ENCODE results near the gene LMNTD1.
A peak's percentile ranks its signal among the peaks of the same experiment; 100 is the strongest.
"Not testable (repeated sequence)": the region's sequence is repeated elsewhere in the genome, so short reads cannot be mapped to it uniquely, and the experiment has no call there.

LMNTD1 gene

DNA sequence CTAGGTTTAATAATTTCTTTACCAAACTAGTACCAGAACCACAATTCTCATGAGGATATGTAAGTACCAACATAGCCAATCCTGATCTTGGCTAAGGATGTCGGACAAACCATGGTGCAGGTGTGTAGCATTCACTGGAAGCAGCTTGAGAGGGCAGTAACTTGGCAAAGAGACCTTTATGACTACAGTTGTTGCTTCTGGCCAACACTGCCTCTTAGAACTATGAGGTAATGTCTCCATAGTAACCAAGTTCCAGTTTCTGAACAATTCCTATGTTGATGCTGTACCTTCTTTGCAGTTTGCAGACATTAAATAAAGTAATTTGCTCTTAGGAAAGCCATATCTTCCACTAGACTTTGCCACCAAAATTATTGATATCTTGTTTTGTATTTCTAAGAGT is at the start of gene LMNTD1:
LMNTD1 (minus strand) TSS at position 186 of the 400 bp plus-strand sequence. CDS start 324 bp downstream, outside the sequence.
- peak; percentile 49; the same call in 2 of the 3 replicates for ATAC-seq
- TF ChIP-seq GLIS3 (CRISPR knock-in tag; IDR thresholded peaks at IDR 0.05), result no peak
- TF ChIP-seq ARNTL (CRISPR knock-in tag; IDR thresholded peaks at IDR 0.05; ENCODE audit: borderline replicate concordance, low read depth), result no peak
- no peak for TF ChIP-seq ZC3H10 (CRISPR knock-in tag; IDR thresholded peaks at IDR 0.05)
- TF ChIP-seq PATZ1 (CRISPR knock-in tag; IDR thresholded peaks at IDR 0.05; ENCODE audit: borderline replicate concordance), result no peak
- no peak for TF ChIP-seq ISL1 (CRISPR knock-in tag; IDR thresholded peaks at IDR 0.05)
- TF ChIP-seq ZFP3 (CRISPR knock-in tag; IDR thresholded peaks at IDR 0.05), result no peak
- no peak for TF ChIP-seq OSR1 (CRISPR knock-in tag; IDR thresholded peaks at IDR 0.05)
- no peak for TF ChIP-seq ZFP30 (CRISPR knock-in tag; IDR thresholded peaks at IDR 0.05)
- no peak for TF ChIP-seq ZNF565 (CRISPR knock-in tag; conservative IDR thresholded peaks at IDR 0.05; ENCODE audit: low read depth)
- TF ChIP-seq ZNF8 (CRISPR knock-in tag; IDR thresholded peaks at IDR 0.05), result no peak

- TF ChIP-seq TCF4 (CRISPR knock-in tag; IDR thresholded peaks at IDR 0.05; ENCODE audit: borderline replicate concordance), result no peak
- no peak for TF ChIP-seq PATZ1 (CRISPR knock-in tag; IDR thresholded peaks at IDR 0.05; ENCODE audit: borderline replicate concordance)
- TF ChIP-seq CSDC2 (CRISPR knock-in tag; IDR thresholded peaks at IDR 0.05), result no peak
- no peak for TF ChIP-seq SNAI2 (CRISPR knock-in tag; IDR thresholded peaks at IDR 0.05)
- no peak for TF ChIP-seq ZNF565 (CRISPR knock-in tag; conservative IDR thresholded peaks at IDR 0.05; ENCODE audit: low read depth)
- no peak for TF ChIP-seq ZC3H10 (CRISPR knock-in tag; IDR thresholded peaks at IDR 0.05)
- TF ChIP-seq ZFP3 (CRISPR knock-in tag; IDR thresholded peaks at IDR 0.05), result no peak
- TF ChIP-seq RARB (CRISPR knock-in tag; IDR thresholded peaks at IDR 0.05), result no peak
- no peak for TF ChIP-seq ISL1 (CRISPR knock-in tag; IDR thresholded peaks at IDR 0.05)
- TF ChIP-seq TOX (CRISPR knock-in tag; IDR thresholded peaks at IDR 0.05; ENCODE audit: borderline replicate concordance), result no peak
- no peak for ATAC-seq
Measured at GRCh38 chr12:25598956-25599355, 45.9 kb upstream of the LMNTD1 start.

DNA sequence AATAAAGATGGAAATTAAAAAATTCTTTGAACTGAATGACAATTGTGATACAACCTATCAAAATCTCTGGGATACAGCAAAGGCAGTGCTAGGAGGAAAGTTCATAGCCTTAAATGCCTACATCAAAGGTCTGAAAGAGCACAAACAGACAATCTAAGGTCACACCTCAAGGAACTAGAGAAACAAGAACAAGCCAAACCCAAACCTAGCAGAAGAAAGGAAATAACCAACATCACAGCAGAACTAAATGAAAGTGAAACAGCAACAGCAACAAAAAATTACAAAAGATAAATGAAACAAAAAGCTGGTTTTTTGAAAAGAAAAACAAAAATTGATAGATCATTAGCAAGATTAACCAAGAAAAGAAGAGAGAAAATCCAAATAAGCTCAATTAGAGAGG is 42.4 kb upstream of the LMNTD1 start:
- not testable (repeated sequence) for ATAC-seq

DNA sequence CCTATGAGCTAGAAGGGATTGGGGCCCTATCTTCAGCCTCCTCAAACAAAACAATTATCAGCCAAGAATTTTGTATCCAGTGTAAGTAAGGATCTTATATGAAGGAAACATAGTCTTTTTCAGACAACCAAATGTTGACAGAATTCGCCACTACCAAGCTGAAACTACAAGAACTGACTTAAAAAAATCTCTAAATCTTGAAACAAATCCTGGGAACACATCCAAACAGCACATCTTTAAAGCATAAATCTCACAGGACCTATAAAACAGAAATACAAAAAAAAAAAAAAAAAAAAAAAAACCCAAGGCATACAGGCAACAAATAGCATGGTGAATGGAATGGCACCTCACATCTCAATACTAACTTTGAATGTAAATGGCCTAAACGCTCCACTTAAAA is 41.3 kb upstream of the LMNTD1 start:
- ATAC-seq, result no peak
- TF ChIP-seq ESRRG (CRISPR knock-in tag; IDR thresholded peaks at IDR 0.05) (no peak), PATZ1 (CRISPR knock-in tag; IDR thresholded peaks at IDR 0.05; ENCODE audit: borderline replicate concordance) (no peak), ZNF70 (CRISPR knock-in tag; IDR thresholded peaks at IDR 0.05) (no peak), ZNF565 (CRISPR knock-in tag; conservative IDR thresholded peaks at IDR 0.05; ENCODE audit: low read depth) (no peak), RARB (CRISPR knock-in tag; IDR thresholded peaks at IDR 0.05) (no peak), OSR1 (CRISPR knock-in tag; IDR thresholded peaks at IDR 0.05) (no peak), SNAI2 (CRISPR knock-in tag; IDR thresholded peaks at IDR 0.05) (no peak)
- TF ChIP-seq, protein P1, sequence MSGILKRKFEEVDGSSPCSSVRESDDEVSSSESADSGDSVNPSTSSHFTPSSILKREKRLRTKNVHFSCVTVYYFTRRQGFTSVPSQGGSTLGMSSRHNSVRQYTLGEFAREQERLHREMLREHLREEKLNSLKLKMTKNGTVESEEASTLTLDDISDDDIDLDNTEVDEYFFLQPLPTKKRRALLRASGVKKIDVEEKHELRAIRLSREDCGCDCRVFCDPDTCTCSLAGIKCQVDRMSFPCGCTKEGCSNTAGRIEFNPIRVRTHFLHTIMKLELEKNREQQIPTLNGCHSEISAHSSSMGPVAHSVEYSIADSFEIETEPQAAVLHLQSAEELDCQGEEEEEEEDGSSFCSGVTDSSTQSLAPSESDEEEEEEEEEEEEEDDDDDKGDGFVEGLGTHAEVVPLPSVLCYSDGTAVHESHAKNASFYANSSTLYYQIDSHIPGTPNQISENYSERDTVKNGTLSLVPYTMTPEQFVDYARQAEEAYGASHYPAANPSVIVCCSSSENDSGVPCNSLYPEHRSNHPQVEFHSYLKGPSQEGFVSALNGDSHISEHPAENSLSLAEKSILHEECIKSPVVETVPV (CRISPR knock-in tag; IDR thresholded peaks at IDR 0.05), result no peak

GRCh38 chr12:25592725-25593495 is 39.8 kb upstream of the LMNTD1 start:
- TF ChIP-seq PATZ1 (CRISPR knock-in tag; IDR thresholded peaks at IDR 0.05; ENCODE audit: borderline replicate concordance), result no peak
- TF ChIP-seq RARB (CRISPR knock-in tag; IDR thresholded peaks at IDR 0.05), result no peak
- ATAC-seq, result no peak
